ENCODE measurements around the gene TARDBP.
A peak's percentile ranks its signal among the peaks of the same experiment; 100 is the strongest.
"Not testable (repeated sequence)": the region's sequence is repeated elsewhere in the genome, so short reads cannot be mapped to it uniquely, and the experiment has no call there.

Gene TARDBP

GRCh38 chr1:11044086-11044848, 31.8 kb downstream of the TARDBP start:
- no peak for DNase-seq

- no peak for DNase-seq
Measured at GRCh38 chr1:11044849-11045427, 32.5 kb downstream of the TARDBP start.

- no peak for DNase-seq
Measured at GRCh38 chr1:11045428-11046269, 33.2 kb downstream of the TARDBP start.

GRCh38 chr1:11046270-11046566, 33.8 kb downstream of the TARDBP start:
- no peak for DNase-seq

GRCh38 chr1:11046625-11047365, 34.3 kb downstream of the TARDBP start, which contains the start of gene MASP2:
MASP2 (minus strand) TSS chr1:11047239; CDS start chr1:11047207, 32 bp downstream.
- DNase-seq: no peak

GRCh38 chr1:11051121-11051520, 38.7 kb downstream of the TARDBP start:
- not testable (repeated sequence) for DNase-seq

GRCh38 chr1:11051781-11052511, 39.5 kb downstream of the TARDBP start:
- no peak for DNase-seq

- no peak for DNase-seq
Measured at GRCh38 chr1:11052839-11053757, 40.6 kb downstream of the TARDBP start.

GRCh38 chr1:11053758-11054137, 41.3 kb downstream of the TARDBP start:
- no peak for DNase-seq

GRCh38 chr1:11054181-11054580, 41.7 kb downstream of the TARDBP start:
- no peak for DNase-seq

GRCh38 chr1:11054666-11055065, 42.2 kb downstream of the TARDBP start:
- no peak for DNase-seq

- DNase-seq: no peak
Measured at GRCh38 chr1:11055676-11056075, 43.2 kb downstream of the TARDBP start.

- no peak for DNase-seq
Measured at GRCh38 chr1:11056504-11056903, 44.0 kb downstream of the TARDBP start.

- no peak for DNase-seq
Measured at GRCh38 chr1:11057477-11057876, 45.0 kb downstream of the TARDBP start.

GRCh38 chr1:11058026-11058425, 45.6 kb downstream of the TARDBP start:
- DNase-seq: no peak

- DNase-seq: no peak
Measured at GRCh38 chr1:11058595-11059154, 46.2 kb downstream of the TARDBP start.

GRCh38 chr1:11059155-11059967, 46.9 kb downstream of the TARDBP start:
- DNase-seq: no peak

- DNase-seq: peak; percentile 85
Measured at GRCh38 chr1:11059968-11060830, 47.7 kb downstream of the TARDBP start, which contains the start of gene SRM. SRM (minus strand) TSS chr1:11060018; CDS start chr1:11059943, 75 bp downstream.
